ENCODE data around the gene RGS8.

Gene RGS8

GRCh38 chr1:182684116-182684828 is at the start of gene RGS8:
TSS of gene RGS8 (minus strand) at chr1:182684587. CDS start at chr1:182669649, 14,938 bp downstream.
- no peak for DNase-seq (ENCODE audit: extremely low read depth, low read depth)
- no peak for TF ChIP-seq CTCF (IDR thresholded peaks at IDR 0.05; ENCODE audit: low read depth, low read length)

- no peak for DNase-seq (ENCODE audit: extremely low read depth, low read depth)
These were observed 47.6 kb upstream of the RGS8 start for GRCh38 chr1:182731852-182732575.

GRCh38 chr1:182726912-182727311 is 42.5 kb upstream of the RGS8 start:
- no peak for DNase-seq (ENCODE audit: extremely low read depth, low read depth)
- TF ChIP-seq CTCF (IDR thresholded peaks at IDR 0.05; ENCODE audit: low read depth, low read length): no peak

More at GRCh38 chr1:182731852-182732575, 47.6 kb upstream of the RGS8 start:
- no peak for TF ChIP-seq CTCF (IDR thresholded peaks at IDR 0.05; ENCODE audit: low read depth, low read length)

GRCh38 chr1:182725259-182726255 is 41.2 kb upstream of the RGS8 start:
- DNase-seq (ENCODE audit: extremely low read depth, low read depth): no peak
- TF ChIP-seq CTCF (IDR thresholded peaks at IDR 0.05; ENCODE audit: low read depth, low read length): no peak

- DNase-seq (ENCODE audit: extremely low read depth, low read depth): no peak
- no peak for TF ChIP-seq CTCF (IDR thresholded peaks at IDR 0.05; ENCODE audit: low read depth, low read length)
These were observed 39.8 kb upstream of the RGS8 start for GRCh38 chr1:182724215-182724614.

GRCh38 chr1:182723200-182723599 is 38.8 kb upstream of the RGS8 start:
- DNase-seq (ENCODE audit: extremely low read depth, low read depth): no peak
- no peak for TF ChIP-seq CTCF (IDR thresholded peaks at IDR 0.05; ENCODE audit: low read depth, low read length)
